Measurements from ENCODE around the gene CCDC112.
"Not testable (repeated sequence)": the region's sequence is repeated elsewhere in the genome, so short reads cannot be mapped to it uniquely, and the experiment has no call there.

CCDC112 gene

DNA sequence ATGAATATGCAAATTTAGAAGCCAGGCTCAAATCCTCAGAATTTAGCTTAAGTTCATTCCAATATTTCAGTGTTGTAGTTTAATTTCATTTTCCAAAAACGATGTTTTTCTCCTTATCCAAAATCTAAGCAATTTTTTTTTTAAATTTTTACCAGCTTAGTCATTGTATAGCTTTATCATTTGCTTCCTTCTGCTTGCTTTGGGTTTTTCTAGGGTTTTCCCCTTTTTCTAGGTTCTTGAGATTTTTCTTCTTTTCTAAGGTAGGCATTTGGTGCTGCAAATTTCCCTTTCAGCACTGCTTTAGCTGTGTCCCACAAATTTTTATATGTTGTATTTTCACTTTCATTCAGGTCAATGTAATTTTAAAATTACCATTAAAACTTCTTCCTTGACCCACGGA lies 34.4 kb upstream of the CCDC112 start:
- Mint-ChIP-seq H3K9me3 (peaks cover 5% of the 10 kb centered on the region), H3K27me3 (ENCODE audit: low read depth, poor library complexity) (no peaks in the 10 kb centered on the region), H3K4me1 (peaks cover 19% of the 10 kb centered on the region), H3K27ac (no peak overlapping the region), H3K4me3 (no peak overlapping the region), H3K36me3 (ENCODE audit: low read depth) (no peaks in the 10 kb centered on the region)
- TF ChIP-seq, protein P1, sequence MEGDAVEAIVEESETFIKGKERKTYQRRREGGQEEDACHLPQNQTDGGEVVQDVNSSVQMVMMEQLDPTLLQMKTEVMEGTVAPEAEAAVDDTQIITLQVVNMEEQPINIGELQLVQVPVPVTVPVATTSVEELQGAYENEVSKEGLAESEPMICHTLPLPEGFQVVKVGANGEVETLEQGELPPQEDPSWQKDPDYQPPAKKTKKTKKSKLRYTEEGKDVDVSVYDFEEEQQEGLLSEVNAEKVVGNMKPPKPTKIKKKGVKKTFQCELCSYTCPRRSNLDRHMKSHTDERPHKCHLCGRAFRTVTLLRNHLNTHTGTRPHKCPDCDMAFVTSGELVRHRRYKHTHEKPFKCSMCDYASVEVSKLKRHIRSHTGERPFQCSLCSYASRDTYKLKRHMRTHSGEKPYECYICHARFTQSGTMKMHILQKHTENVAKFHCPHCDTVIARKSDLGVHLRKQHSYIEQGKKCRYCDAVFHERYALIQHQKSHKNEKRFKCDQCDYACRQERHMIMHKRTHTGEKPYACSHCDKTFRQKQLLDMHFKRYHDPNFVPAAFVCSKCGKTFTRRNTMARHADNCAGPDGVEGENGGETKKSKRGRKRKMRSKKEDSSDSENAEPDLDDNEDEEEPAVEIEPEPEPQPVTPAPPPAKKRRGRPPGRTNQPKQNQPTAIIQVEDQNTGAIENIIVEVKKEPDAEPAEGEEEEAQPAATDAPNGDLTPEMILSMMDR (IDR thresholded peaks at IDR 0.05): no peak
- no peak for DNase-seq

DNA sequence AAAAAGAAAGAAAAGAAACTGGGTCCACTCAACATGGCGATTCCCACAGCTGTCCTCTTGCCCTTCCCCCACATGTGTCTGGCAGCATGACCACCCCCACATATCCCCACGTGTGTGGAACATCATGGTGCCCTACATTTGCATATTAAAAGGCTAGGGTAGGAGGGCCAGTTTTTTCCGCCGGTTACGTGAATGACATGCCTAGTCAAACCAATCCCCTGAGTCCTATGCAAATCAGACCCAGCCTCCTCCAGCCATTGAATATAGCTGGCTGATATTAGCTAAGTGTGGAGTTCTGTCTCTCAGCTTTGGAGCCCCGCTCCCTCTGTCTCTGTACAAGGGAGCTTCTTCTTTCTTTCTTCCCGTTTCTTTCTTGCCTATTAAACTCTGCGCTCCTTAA lies 33.0 kb upstream of the CCDC112 start:
- H3K4me3 Mint-ChIP-seq: no peak overlapping the region
- H3K27ac Mint-ChIP-seq: no peak overlapping the region
- TF ChIP-seq, protein P1 (IDR thresholded peaks at IDR 0.05): no peak
- no peak for DNase-seq
- H3K27me3 Mint-ChIP-seq (ENCODE audit: low read depth, poor library complexity): no peaks in the 10 kb centered on the region
- H3K4me1 Mint-ChIP-seq: peaks cover 19% of the 10 kb centered on the region
- peaks cover 5% of the 10 kb centered on the region for H3K9me3 Mint-ChIP-seq
- no peaks in the 10 kb centered on the region for H3K36me3 Mint-ChIP-seq (ENCODE audit: low read depth)

DNA sequence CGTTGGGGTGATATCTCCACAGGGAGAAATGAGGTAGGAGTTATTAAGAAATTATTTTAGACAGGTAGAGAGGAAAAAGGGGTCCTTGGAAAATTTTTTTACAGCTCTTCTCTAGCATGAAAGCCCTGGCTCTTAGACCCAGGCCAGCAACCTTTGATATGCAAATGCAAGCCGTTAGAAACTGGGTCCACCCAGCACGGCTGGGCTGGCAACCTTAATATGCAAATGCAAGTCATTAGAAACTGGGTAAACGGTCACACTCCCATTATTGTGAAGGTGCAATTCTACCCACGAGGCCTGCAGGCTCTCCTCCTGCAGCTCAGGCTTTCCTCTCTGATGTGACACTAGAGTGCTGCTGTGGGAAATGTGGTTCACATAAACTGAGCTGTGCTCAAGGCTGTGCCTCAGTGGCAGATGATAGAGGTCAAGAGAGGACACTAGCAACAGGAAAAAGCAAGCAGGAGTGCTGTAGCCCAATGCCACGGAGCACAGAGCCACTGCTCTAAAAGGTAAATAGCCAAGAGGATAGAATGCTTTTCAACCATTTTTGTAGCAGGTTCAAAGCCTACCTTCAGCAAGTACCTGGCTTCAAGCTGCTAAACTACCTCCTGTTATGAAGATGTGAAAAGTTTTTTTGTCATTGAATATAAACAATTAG lies 32.3 kb upstream of the CCDC112 start:
- not testable (repeated sequence) for H3K27ac Mint-ChIP-seq; DNase-seq; H3K9me3 Mint-ChIP-seq; H3K36me3 Mint-ChIP-seq (ENCODE audit: low read depth); H3K4me3 Mint-ChIP-seq; H3K27me3 Mint-ChIP-seq (ENCODE audit: low read depth, poor library complexity)
- H3K4me1 Mint-ChIP-seq: peaks cover 19% of the 10 kb centered on the region

DNA sequence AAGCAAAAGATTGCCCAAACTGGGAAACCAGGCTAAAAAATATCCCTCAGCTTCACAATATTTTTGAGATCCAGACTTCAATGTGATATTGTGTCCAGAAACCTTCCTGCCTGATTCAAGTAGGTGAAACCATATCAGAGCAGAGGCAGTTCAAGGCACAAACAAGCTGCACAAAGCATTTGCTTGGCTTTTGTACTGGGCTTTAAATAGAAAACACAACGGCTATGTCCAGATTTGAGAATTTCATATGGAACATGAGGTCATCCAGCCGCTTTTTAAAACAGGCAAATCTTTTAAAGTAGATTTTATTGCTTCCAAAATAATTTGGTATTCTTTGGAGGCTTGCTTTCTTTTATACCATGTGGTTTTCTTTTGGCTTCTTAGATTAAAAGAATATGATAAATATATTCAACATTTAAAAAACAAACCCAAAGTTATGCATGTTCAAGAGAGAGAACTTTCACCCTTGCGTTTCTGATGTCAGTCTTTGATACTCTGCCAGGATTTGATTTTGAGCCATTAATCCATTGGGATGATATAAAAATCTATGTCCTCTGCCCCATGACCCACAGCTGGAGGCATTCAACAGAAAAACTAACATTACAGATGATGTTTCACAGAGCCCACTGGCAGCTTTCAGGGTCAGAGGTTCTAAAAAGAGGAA lies 29.0 kb upstream of the CCDC112 start:
- Mint-ChIP-seq H3K27me3 (ENCODE audit: low read depth, poor library complexity) (peaks cover 4% of the 10 kb centered on the region), H3K27ac (no peak overlapping the region), H3K4me1 (peaks cover 11% of the 10 kb centered on the region), H3K9me3 (peaks cover 7% of the 10 kb centered on the region), H3K4me3 (no peak overlapping the region), H3K36me3 (ENCODE audit: low read depth) (no peaks in the 10 kb centered on the region)
- no peak for DNase-seq
- TF ChIP-seq, protein P1 (IDR thresholded peaks at IDR 0.05): no peak

DNA sequence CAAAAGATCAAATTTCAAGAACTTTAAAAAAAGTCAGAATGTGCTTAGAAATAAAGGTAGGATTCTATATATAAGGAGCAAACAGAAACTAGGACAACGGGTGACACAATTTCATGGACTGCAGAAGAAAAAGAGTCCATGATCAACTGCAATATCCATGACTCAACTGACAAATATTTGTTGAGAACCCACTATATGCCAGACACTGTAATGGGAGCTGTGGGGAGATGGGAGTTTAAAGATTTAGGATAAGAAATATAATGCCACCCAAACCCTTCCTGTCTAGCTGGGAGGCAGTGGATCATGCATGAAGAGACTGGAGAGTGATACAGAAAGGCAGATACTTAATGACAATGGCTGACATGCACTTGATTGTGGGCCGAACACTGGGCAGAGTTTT lies 27.6 kb upstream of the CCDC112 start:
- no peak for DNase-seq
- peaks cover 4% of the 10 kb centered on the region for H3K4me1 Mint-ChIP-seq
- H3K27ac Mint-ChIP-seq: no peak overlapping the region
- TF ChIP-seq, protein P1 (IDR thresholded peaks at IDR 0.05): no peak
- H3K27me3 Mint-ChIP-seq (ENCODE audit: low read depth, poor library complexity): peaks cover 4% of the 10 kb centered on the region
- no peaks in the 10 kb centered on the region for H3K36me3 Mint-ChIP-seq (ENCODE audit: low read depth)
- H3K4me3 Mint-ChIP-seq: no peak overlapping the region
- peaks cover 7% of the 10 kb centered on the region for H3K9me3 Mint-ChIP-seq

DNA sequence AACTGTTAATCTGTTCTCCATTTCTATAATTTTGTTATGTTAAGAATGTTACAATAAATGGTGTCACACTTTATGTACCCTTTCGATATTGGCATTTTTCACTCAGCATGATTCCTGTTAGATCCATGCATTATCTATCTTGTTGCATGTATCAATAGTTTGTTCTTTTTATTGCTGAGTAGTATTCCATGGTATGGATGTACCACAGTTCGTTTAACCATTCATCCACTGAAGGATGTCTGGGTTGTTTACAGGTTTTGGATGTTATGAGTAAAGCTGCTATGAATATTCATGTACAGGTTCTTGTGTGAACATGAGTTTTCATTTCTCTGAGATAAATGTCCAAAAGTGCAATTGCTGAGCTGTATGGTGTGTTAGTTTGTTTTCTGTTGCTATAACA lies 26.3 kb upstream of the CCDC112 start:
- H3K27ac Mint-ChIP-seq: no peak overlapping the region
- peaks cover 4% of the 10 kb centered on the region for H3K27me3 Mint-ChIP-seq (ENCODE audit: low read depth, poor library complexity)
- no peaks in the 10 kb centered on the region for H3K36me3 Mint-ChIP-seq (ENCODE audit: low read depth)
- no peak for DNase-seq
- peaks cover 7% of the 10 kb centered on the region for H3K9me3 Mint-ChIP-seq
- H3K4me3 Mint-ChIP-seq: no peak overlapping the region
- H3K4me1 Mint-ChIP-seq: no peaks in the 10 kb centered on the region
- TF ChIP-seq, protein P1 (IDR thresholded peaks at IDR 0.05): no peak
